HG02678 (cell line): ENCODE measurements around the gene CCDC80.

ENCODE experiments used
- ATAC-seq: cut with Tn5 transposase; IDR thresholded peaks from one replicate; pipeline ENCODE4 v1.9.1; 2021; ENCODE audit warnings: mild to moderate bottlenecking, moderate library complexity; ENCODE audit not compliant: unreplicated experiment

Gene CCDC80

GRCh38 chr3:112634786-112635541 is 6.0 kb downstream of the CCDC80 start:
- no peak for ATAC-seq

- no peak for ATAC-seq
Observed at GRCh38 chr3:112633757-112634156, 7.2 kb downstream of the CCDC80 start.

- no peak for ATAC-seq
Observed at GRCh38 chr3:112633191-112633590, 7.8 kb downstream of the CCDC80 start.

GRCh38 chr3:112632596-112632995 is 8.3 kb downstream of the CCDC80 start:
- ATAC-seq = no peak

GRCh38 chr3:112631257-112631656 is 9.7 kb downstream of the CCDC80 start:
- no peak for ATAC-seq

GRCh38 chr3:112629425-112629824 is 11.5 kb downstream of the CCDC80 start:
- ATAC-seq = no peak

- ATAC-seq = no peak
Observed at GRCh38 chr3:112627919-112628466, 12.9 kb downstream of the CCDC80 start.

GRCh38 chr3:112627419-112627818 is 13.5 kb downstream of the CCDC80 start:
- ATAC-seq = no peak

GRCh38 chr3:112623717-112624116 is 17.2 kb downstream of the CCDC80 start:
- ATAC-seq = no peak

- ATAC-seq = no peak
Observed at GRCh38 chr3:112623213-112623612, 17.7 kb downstream of the CCDC80 start.

GRCh38 chr3:112619295-112619694 is 21.6 kb downstream of the CCDC80 start:
- ATAC-seq = peak; percentile 89

- no peak for ATAC-seq
Observed at GRCh38 chr3:112617285-112617684, 23.7 kb downstream of the CCDC80 start.

- no peak for ATAC-seq
Observed at GRCh38 chr3:112615989-112616731, 24.8 kb downstream of the CCDC80 start.

- no peak for ATAC-seq
Observed at GRCh38 chr3:112611752-112612515, 29.0 kb downstream of the CCDC80 start.

GRCh38 chr3:112610121-112610520 is 30.8 kb downstream of the CCDC80 start:
- no peak for ATAC-seq

GRCh38 chr3:112607863-112608262 is 33.1 kb downstream of the CCDC80 start:
- no peak for ATAC-seq

- no peak for ATAC-seq
Observed at GRCh38 chr3:112606098-112606497, 34.8 kb downstream of the CCDC80 start.

- ATAC-seq = no peak
Observed at GRCh38 chr3:112605285-112605684, 35.7 kb downstream of the CCDC80 start.

GRCh38 chr3:112604536-112604935 is 36.4 kb downstream of the CCDC80 start:
- no peak for ATAC-seq

GRCh38 chr3:112602217-112602838 is 38.6 kb downstream of the CCDC80 start:
- ATAC-seq = peak; percentile 71

GRCh38 chr3:112598731-112599130 is 42.2 kb downstream of the CCDC80 start:
- no peak for ATAC-seq
